Measurements from ENCODE around the gene HSF2BP. TPM values are rescaled to one million over a fixed set of nuclear protein-coding genes. Genes with fewer than 3 reads are reported as not detected.
"Not testable (repeated sequence)": the region's sequence is repeated elsewhere in the genome, so short reads cannot be mapped to it uniquely, and the experiment has no call there.

Gene HSF2BP
- total RNA-seq, 1 experiment from 2014 or later: 1.5 TPM

GRCh38 chr21:43503892-43504291, 155.4 kb downstream of the HSF2BP start:
- not testable (repeated sequence) for H4K8ac ChIP-seq (replicated peaks; ENCODE audit: insufficient read length, low read depth, low read length); H3K27ac Mint-ChIP-seq; H3K14ac ChIP-seq (ENCODE audit: insufficient read depth, low read length); H2BK12ac ChIP-seq (ENCODE audit: insufficient read length, low read depth, low read length); H3K9me3 ChIP-seq (ENCODE audit: control insufficient read depth, low read depth, low read length); H3K23me2 ChIP-seq (ENCODE audit: insufficient read length, low read depth, low read length, poor library complexity, severe bottlenecking); H3K79me1 ChIP-seq (ENCODE audit: insufficient read depth, low read depth, low read length, poor library complexity, severe bottlenecking); H4K5ac ChIP-seq (ENCODE audit: insufficient read length, low read depth, low read length); H2BK15ac ChIP-seq (ENCODE audit: low read depth, low read length); H3K23ac ChIP-seq (ENCODE audit: insufficient read length, low read depth, low read length); H2AFZ ChIP-seq (ENCODE audit: low read length); H4K91ac ChIP-seq (ENCODE audit: insufficient read length, low read depth, low read length); H3K4ac ChIP-seq (ENCODE audit: low read depth, low read length); H2BK5ac ChIP-seq (ENCODE audit: insufficient read length, low read length); H3K9ac ChIP-seq (ENCODE audit: extremely low read depth, insufficient read length, low read length); H3K56ac ChIP-seq (ENCODE audit: insufficient read length, low read depth, low read length); H3K27ac ChIP-seq (ENCODE audit: insufficient read length, low read depth, low read length); H3K79me2 ChIP-seq (ENCODE audit: insufficient read depth, low read length); H3K4me1 ChIP-seq (ENCODE audit: insufficient read depth, low read length); H3K27me3 Mint-ChIP-seq (ENCODE audit: low read depth); H3T11ph ChIP-seq (ENCODE audit: low read length); H3K36me3 Mint-ChIP-seq (ENCODE audit: insufficient read depth in 1 of 3, low read depth in 3 of 3); H3K4me1 Mint-ChIP-seq; H2BK120ac ChIP-seq (ENCODE audit: low read depth, low read length, poor library complexity, severe bottlenecking); DNase-seq; H3K9me3 Mint-ChIP-seq; H3K27me3 ChIP-seq (ENCODE audit: insufficient read depth, low read length); H2BK20ac ChIP-seq (ENCODE audit: low read depth, low read length, poor library complexity, severe bottlenecking); H2AK5ac ChIP-seq (ENCODE audit: insufficient read length, low read length); H3K4me2 ChIP-seq (ENCODE audit: insufficient read depth, insufficient read length, low read length); H3K18ac ChIP-seq (ENCODE audit: insufficient read length, low read depth, low read length); H4K20me1 ChIP-seq (ENCODE audit: control insufficient read depth, insufficient read depth, insufficient read length); H3K4me3 Mint-ChIP-seq
- WGBS (ENCODE audit: extremely low coverage, insufficient read length, low lambda C conversion rate): no CpG with 5 or more reads among the region's 13 CpGs

- not testable (repeated sequence) for H3K79me1 ChIP-seq (ENCODE audit: insufficient read depth, low read depth, low read length, poor library complexity, severe bottlenecking); H3K27me3 Mint-ChIP-seq (ENCODE audit: low read depth); H3K9ac ChIP-seq (ENCODE audit: extremely low read depth, insufficient read length, low read length); H3K4me2 ChIP-seq (ENCODE audit: insufficient read depth, insufficient read length, low read length); H3K27me3 ChIP-seq (ENCODE audit: insufficient read depth, low read length); H3K36me3 Mint-ChIP-seq (ENCODE audit: insufficient read depth in 1 of 3, low read depth in 3 of 3); H3K56ac ChIP-seq (ENCODE audit: insufficient read length, low read depth, low read length); H4K5ac ChIP-seq (ENCODE audit: insufficient read length, low read depth, low read length); H3K27ac ChIP-seq (ENCODE audit: insufficient read length, low read depth, low read length); H3K4me1 Mint-ChIP-seq; H2AK5ac ChIP-seq (ENCODE audit: insufficient read length, low read length); H2BK20ac ChIP-seq (ENCODE audit: low read depth, low read length, poor library complexity, severe bottlenecking); H2BK15ac ChIP-seq (ENCODE audit: low read depth, low read length); H3K79me2 ChIP-seq (ENCODE audit: insufficient read depth, low read length); H3K4me3 Mint-ChIP-seq; H3T11ph ChIP-seq (ENCODE audit: low read length); H2BK12ac ChIP-seq (ENCODE audit: insufficient read length, low read depth, low read length); H2AFZ ChIP-seq (ENCODE audit: low read length); H4K8ac ChIP-seq (replicated peaks; ENCODE audit: insufficient read length, low read depth, low read length); H3K18ac ChIP-seq (ENCODE audit: insufficient read length, low read depth, low read length); H4K91ac ChIP-seq (ENCODE audit: insufficient read length, low read depth, low read length); H3K4ac ChIP-seq (ENCODE audit: low read depth, low read length); H3K9me3 Mint-ChIP-seq; H3K23me2 ChIP-seq (ENCODE audit: insufficient read length, low read depth, low read length, poor library complexity, severe bottlenecking); H4K20me1 ChIP-seq (ENCODE audit: control insufficient read depth, insufficient read depth, insufficient read length); H2BK5ac ChIP-seq (ENCODE audit: insufficient read length, low read length); DNase-seq; H3K27ac Mint-ChIP-seq; H2BK120ac ChIP-seq (ENCODE audit: low read depth, low read length, poor library complexity, severe bottlenecking); H3K14ac ChIP-seq (ENCODE audit: insufficient read depth, low read length); H3K23ac ChIP-seq (ENCODE audit: insufficient read length, low read depth, low read length); H3K4me1 ChIP-seq (ENCODE audit: insufficient read depth, low read length); H3K9me3 ChIP-seq (ENCODE audit: control insufficient read depth, low read depth, low read length)
- no CpG with 5 or more reads among the region's 15 CpGs for WGBS (ENCODE audit: extremely low coverage, insufficient read length, low lambda C conversion rate)
These were observed 156.1 kb downstream of the HSF2BP start for GRCh38 chr21:43503075-43503750.
